H1 (cell line): ENCODE data around the gene TMIGD2. TPM values are rescaled to one million over a fixed set of nuclear protein-coding genes. Genes with fewer than 3 reads are reported as not detected.

Experiments
- CTBP2 ChIP-seq: IDR thresholded peaks from 2 replicates; pipeline ENCODE4 v1.7.0; 2011; ENCODE audit warnings: borderline replicate concordance, mild to moderate bottlenecking, moderate library complexity, mixed read lengths, low read length; ENCODE audit not compliant: insufficient read depth, insufficient read length
- GABPA ChIP-seq: IDR thresholded peaks from 2 replicates; pipeline ENCODE4 v1.6.1; 2011; ENCODE audit warnings: mild to moderate bottlenecking, low read length, moderate library complexity, borderline replicate concordance; ENCODE audit not compliant: insufficient read depth
- GTF2F1 ChIP-seq: IDR thresholded peaks from 2 replicates; pipeline ENCODE4 v1.6.1; 2012; ENCODE audit warnings: low read depth, low read length, improper control_type of control experiment, borderline replicate concordance
- RXRA ChIP-seq: IDR thresholded peaks from 2 replicates; pipeline ENCODE4 v1.6.1; 2011; ENCODE audit warnings: low read depth, mild to moderate bottlenecking, low read length, moderate library complexity; ENCODE audit not compliant: insufficient read depth
- polyA plus RNA-seq, 7 experiments: library from polyadenylated mRNA; depleted of rRNA in 3 of 7; stranded (reverse) in 5 of 7; unstranded in 2 of 7; fragments of >200 nt in 5 of 7; fragments of 200-250 nt in 2 of 7; gene quantifications; 1 replicate in 5 of 7; 2 replicates in 1 of 7; 4 replicates in 1 of 7; pipeline versions ENCODE4 v1.2.1 to v1.2.3, GENCODE V29; 2011 to 2013; ENCODE audit warnings: missing spikeins in 2 of 7, mixed read lengths in 2 of 7
- total RNA-seq: library from RNA; stranded (reverse); fragmentation: NEBNext Ultra II Directional; extraction: Animal tissue kit (Norgen Biotek cat#: 25700); gene quantifications from 2 replicates; pipeline ENCODE4 v1.2.1, GENCODE V29; 2021

The TMIGD2 gene
- total and polyA plus RNA-seq, 2 of the 8 experiments (the other 6 are each of a cell fraction or from before 2014, with no cell fraction given), result 0.39 to 0.41 TPM

DNA sequence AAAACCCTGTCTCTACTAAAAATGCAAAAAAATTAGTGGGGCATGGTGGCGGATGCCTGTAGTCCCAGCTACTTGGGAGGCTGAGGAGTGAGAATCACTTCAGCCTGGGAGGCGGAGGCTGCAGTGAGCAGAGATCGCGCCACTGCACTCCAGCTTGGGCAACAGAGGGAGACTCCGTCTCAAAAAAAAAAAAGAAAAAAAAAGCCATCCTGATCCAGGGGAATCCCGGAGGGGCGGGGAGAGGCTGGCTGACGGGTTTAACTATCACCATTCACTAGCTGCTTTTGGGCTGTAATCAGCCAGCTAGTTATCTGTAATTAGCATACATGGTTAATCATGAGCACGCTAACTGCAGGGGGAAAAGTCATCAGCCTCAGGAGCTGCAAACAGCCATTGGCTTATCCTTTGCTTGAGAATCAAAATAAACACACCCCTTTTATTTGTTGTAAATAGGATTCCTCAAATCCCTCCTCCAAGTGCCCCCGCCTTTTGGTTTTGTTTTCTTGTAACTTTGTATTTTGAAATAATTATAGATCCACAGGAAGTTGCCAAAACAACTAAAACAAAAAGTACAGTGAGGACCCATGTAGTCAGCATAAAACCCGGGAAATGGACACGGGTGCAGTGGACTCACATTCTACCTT is 11.8 kb upstream of the TMIGD2 start (continued):
- TF ChIP-seq CTBP2 (no peak), GABPA (no peak), GTF2F1 (no peak), RXRA (no peak)
